GM19463 (cell line): ENCODE data around the gene CD300LD.

Source experiments
- ATAC-seq: cut with Tn5 transposase; IDR thresholded peaks from one replicate; pipeline ENCODE4 v1.9.1; 2021; ENCODE audit warnings: mild to moderate bottlenecking, moderate library complexity; ENCODE audit not compliant: unreplicated experiment

The CD300LD gene

GRCh38 chr17:74607221-74607620, 15.1 kb upstream of the CD300LD start:
- no peak for ATAC-seq

- ATAC-seq = no peak
Observed at GRCh38 chr17:74606050-74606449, 14.0 kb upstream of the CD300LD start.

DNA sequence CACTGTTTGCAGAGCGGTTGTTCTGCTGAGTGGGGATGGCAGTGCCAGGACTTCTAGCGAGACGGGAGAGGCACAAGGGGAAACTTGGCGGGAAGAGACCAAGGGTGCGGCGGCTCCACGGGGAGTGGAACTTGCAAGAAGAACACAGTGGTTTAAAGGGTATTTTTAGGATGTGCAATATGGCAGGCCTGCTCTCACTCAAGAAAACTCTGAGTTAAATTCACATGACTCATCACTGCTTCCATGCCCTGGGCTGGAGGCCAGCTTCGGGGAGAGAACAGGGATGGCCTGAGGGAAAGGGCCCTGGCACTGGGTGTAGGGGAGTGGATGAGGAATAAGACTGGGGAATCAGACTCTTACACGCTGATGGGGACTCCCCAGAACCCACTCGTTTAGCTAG, 13.3 kb upstream of the CD300LD start:
- ATAC-seq = no peak

- ATAC-seq = no peak
Observed at GRCh38 chr17:74604761-74605160, 12.7 kb upstream of the CD300LD start.

DNA sequence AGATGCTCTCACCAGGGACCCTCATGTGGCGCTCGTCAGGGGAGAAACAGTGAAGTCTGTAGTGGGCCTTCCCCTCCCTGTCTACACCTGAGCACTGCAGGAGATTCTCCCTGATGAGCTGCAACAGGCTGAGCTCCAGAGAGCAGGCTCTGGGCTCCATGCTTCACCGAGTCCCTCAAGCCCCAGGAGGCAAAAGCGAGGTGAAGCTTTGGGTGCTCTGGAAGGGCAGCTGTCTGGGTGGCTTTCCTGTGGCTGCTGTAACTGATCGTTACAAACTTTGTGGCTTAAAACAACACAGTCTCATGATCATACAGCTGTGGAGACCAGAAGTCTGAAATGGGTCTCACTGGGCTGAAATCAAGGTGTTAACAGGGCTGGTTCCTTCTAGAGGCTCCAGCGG, 12.1 kb upstream of the CD300LD start:
- ATAC-seq = no peak

- ATAC-seq = no peak
Observed at GRCh38 chr17:74603746-74604145, 11.7 kb upstream of the CD300LD start.

DNA sequence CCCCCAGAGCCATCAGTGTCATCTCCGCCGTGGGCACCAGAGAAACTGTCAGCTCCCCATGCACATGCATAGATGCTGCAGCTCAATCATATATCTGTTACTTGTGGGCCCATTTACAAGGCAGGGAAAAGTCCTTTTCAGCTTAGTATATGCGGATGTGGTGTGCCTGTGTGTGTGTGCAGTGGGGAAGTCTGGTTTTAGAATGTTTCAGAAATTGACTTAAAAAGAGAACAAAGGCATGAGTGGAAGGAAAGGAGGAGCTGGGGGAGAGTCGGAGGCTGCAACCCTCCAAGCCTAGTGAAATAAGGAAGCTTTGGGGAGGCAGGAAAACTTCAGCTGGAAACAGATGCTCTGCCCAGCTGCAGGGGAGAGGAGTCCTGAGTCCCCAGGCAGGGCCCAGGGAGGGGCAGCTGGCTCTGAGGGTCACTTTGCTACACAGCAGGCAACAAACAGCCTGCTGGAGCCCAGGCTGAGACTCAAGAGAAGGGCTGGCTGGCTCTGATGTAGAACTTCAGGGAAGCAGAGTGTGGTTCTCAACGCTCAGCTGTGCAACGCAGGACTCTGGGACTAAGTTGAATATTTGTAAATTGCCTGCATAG, 11.1 kb upstream of the CD300LD start:
- no peak for ATAC-seq

DNA sequence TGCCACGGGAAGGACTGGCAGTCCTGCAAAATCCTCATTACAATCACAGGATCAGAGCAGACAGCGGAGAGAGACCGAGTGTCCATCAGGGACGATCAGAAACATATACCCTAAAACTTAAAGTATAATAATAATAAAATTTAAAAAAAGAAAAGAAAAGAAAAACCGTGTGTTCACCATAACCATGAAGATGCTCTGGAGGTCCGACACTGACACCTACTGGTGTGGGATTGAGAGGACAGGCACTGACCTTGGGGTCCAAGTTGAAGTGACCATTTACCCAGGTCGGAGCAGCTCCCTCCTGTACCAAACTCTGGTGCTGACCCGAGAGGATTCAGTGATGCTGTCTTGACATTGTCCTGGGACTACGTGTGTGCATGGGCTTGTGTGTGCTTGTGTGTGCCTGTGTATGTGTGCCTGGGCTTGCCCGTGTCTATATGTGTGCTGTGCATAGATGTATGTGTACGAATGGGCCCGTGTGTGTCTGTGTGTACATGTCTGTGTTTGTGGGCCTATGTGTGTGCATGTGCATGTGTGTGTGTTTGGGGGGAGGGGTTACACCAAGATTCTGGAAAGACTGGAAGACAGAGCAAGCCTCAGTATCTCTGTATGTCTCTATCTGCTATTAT, 10.0 kb upstream of the CD300LD start:
- no peak for ATAC-seq

GRCh38 chr17:74599448-74599939, 7.4 kb upstream of the CD300LD start:
- ATAC-seq = no peak

DNA sequence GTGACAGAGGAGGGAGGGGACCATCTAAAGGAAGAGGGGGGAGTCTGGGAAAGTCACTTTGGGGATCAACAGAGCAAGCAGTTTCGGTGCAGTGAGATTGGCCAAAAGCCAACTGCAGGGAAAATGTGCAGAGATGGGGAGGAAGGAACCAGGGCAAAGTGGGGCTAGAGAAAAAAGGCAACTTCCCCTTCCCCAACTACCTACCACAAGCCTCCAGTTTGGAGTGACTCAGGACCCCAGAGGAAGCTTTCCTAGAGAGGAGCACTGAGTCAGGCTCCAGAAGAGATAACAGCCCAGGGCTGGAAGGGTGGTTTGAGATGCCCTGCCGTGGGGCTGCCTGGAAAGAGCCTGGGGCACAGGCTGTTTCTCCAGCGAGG, 6.9 kb upstream of the CD300LD start:
- ATAC-seq = no peak

DNA sequence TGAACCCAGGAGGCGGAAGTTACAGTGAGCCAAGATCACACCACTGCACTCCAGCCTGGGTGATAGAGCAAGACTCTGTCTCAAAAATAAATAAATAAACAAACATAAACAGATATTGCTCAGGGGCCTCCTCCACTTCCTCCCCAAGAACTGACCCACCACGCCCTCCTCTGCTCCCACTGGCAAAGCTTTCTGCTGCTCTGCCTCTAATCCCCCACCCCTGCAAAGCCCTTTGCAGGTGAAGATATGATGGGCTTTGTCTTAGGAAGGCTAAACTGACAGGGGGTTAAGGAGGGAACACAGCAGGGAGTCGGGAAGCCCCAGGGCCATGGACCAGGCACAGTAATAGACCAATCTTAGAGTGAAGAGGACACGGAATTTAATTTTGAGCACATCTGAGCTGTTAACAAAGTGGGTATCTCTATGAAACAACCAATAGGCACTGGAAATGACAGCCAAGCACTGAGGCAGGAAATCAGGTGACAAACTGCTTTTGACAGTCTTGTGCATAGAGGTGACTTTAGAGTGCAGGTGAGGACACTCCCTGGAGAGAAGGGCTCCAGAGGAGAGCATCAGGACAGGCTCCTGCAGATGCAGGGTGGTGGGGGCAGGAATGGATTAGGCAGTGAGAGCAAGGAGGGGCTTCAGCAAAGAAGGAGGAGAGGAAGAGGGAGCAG, 6.4 kb upstream of the CD300LD start:
- no peak for ATAC-seq

GRCh38 chr17:74597069-74597790, 5.1 kb upstream of the CD300LD start:
- no peak for ATAC-seq

DNA sequence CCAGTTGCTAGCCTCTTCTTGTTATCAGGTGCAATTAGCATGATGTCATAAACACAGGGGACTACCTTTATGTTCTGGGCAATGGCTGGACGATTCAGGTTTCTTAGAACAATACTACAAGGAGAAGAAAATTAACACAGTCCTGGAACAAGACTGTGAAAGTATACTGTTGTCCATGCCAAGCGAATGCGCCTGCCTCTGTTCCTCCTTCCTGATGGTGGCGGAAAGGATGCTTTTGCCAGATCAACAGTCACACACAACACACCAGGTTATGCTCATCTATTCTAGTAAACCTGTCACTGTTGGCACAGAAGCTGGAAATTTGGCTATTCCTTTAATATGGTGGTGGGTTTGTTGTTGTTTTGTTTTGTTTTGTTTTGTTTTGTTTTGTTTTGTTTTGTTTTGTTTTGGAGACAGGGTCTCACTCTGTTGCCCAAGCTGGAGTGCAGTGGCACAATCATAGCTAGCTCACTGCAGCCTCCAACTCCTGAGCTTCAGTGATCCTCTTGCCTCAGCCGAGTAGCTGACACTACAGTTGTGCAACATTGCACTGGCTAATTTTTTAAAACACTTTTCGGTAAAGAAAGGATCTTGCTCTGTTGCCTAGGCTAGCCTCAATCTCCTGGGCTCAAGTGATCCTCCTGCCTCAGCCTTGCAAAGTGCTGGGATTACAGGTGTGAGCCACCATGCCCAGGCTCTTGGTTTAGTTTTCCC, 3.1 kb upstream of the CD300LD start:
- ATAC-seq = no peak

GRCh38 chr17:74591503-74591902, 580 bp downstream of the CD300LD start:
- ATAC-seq = no peak

- no peak for ATAC-seq
Observed at GRCh38 chr17:74585711-74586110, 6.4 kb downstream of the CD300LD start.

GRCh38 chr17:74584292-74585060, 7.6 kb downstream of the CD300LD start:
- no peak for ATAC-seq

DNA sequence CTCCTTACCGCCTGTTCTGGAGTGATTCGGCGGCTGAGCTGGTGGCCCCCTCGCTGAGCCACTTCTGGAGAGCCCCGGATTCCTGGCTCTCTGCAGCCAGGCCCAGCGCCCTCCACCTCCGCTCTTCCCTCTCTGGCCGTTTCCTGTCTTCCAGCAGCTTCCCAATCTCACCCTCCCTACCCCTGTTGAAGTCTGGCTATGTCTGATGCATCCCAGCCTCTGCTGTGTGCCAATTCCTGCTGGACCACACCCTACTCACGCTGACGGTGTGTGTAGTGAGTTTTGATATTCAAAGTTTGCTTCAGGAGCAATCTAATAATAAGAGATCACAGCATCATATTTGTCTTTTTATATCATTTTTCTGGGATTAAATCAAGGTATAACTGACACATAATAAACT, 9.4 kb downstream of the CD300LD start:
- ATAC-seq = no peak

DNA sequence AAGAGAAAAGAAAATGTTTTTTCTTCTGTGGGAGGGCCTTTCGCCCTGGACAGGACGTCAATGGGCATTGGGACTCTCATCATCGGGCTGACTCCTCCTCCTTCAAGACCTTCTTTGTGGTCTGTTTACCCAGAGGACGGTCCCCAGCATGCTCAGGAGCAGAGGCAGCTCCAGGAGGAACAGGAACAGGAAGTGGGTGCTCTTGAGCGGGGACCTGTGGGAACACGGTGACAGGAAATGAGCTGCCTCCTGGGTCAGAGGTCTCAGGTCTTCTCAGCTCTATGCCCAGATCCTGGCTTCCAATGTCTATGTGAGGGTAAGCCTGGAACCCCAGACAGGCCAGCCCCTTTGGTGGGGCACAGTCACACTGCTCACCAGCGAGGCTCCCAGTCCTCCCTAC, 12.2 kb downstream of the CD300LD start:
- ATAC-seq = no peak

- no peak for ATAC-seq
Observed at GRCh38 chr17:74578979-74579378, 13.1 kb downstream of the CD300LD start.

- no peak for ATAC-seq
Observed at GRCh38 chr17:74574489-74575142, 17.5 kb downstream of the CD300LD start.
